PC-3 (cell line): ENCODE data around the gene ANKS1B. TPM values are rescaled to one million over a fixed set of nuclear protein-coding genes. Genes with fewer than 3 reads are reported as not detected.

Source experiments
- ATAC-seq: fragments of 200-7000 bp; cut with Tn5 transposase; 2 replicates; pipeline ENCODE4 v1.9.1; 2020; ENCODE audit warnings: mild to moderate bottlenecking, moderate library complexity
- BruUV-seq: library from RNA; stranded (reverse); fragments of 400-500 nt; replicated peaks from 2 replicates; lab custom pipeline; 2021; lab: Mats Ljungman, UMichigan
- CTCF ChIA-PET: fragments of 300-600 bp; sonication (Branson Sonifier 250); formaldehyde crosslinking; loops from one replicate; lab custom pipeline; 2022; ENCODE audit warnings: antibody characterized with exemption; lab: Charles Lee
- POLR2A ChIA-PET: fragments of 300-600 bp; sonication (Branson Sonifier 250); formaldehyde crosslinking; loops from one replicate; lab custom pipeline; 2022; ENCODE audit warnings: antibody characterized with exemption; ENCODE audit not compliant: unreplicated experiment; lab: Charles Lee
- DNase-seq: peaks from one replicate; pipeline ENCODE4 v3.0.0-alpha.2; 2015
- H2AFZ ChIP-seq: fragments of 300-600 bp; sonication (generic); 2 replicates; pipeline ENCODE4 v1.6.0; 2016; ENCODE audit warnings: antibody characterized with exemption, low read length
- H3F3A ChIP-seq: fragments of 300-600 bp; sonication (generic); one replicate; pipeline ENCODE4 v1.6.0; 2017; ENCODE audit warnings: antibody characterized with exemption, low read length, control low read depth, mild to moderate bottlenecking; ENCODE audit not compliant: unreplicated experiment
- H3K27ac ChIP-seq: fragments of 300-600 bp; sonication (generic); 2 replicates; pipeline ENCODE4 v1.5.1; 2016; ENCODE audit warnings: mild to moderate bottlenecking, low read length
- H3K27me3 ChIP-seq: fragments of 300-600 bp; sonication (generic); 2 replicates; pipeline ENCODE4 v1.6.1; 2016; ENCODE audit warnings: low read length, mixed read lengths
- H3K36me3 ChIP-seq: fragments of 300-600 bp; sonication (generic); 2 replicates; pipeline ENCODE4 v1.6.1; 2016; ENCODE audit warnings: low read depth, mixed run types, low read length, mixed read lengths
- H3K4me1 ChIP-seq: fragments of 300-600 bp; sonication (generic); 2 replicates; pipeline ENCODE4 v1.5.1; 2016; ENCODE audit warnings: low read length; ENCODE audit not compliant: insufficient read depth
- H3K4me2 ChIP-seq: fragments of 300-600 bp; sonication (generic); 2 replicates; pipeline ENCODE4 v1.6.0; 2016; ENCODE audit warnings: low read length
- H3K4me3 ChIP-seq: fragments of 300-600 bp; sonication (generic); 2 replicates; pipeline ENCODE4 v1.5.1; 2016; ENCODE audit warnings: mild to moderate bottlenecking, low read length, mixed read lengths
- H3K79me2 ChIP-seq: fragments of 300-600 bp; sonication (generic); 2 replicates; pipeline ENCODE4 v1.6.1; 2017; ENCODE audit warnings: low read length, mixed read lengths
- H3K9ac ChIP-seq: fragments of 300-600 bp; sonication (generic); 2 replicates; pipeline ENCODE4 v1.6.0; 2016; ENCODE audit warnings: mild to moderate bottlenecking, low read length
- H3K9me2 ChIP-seq: fragments of 300-600 bp; sonication (generic); replicated peaks from 2 replicates; pipeline ENCODE4 v1.6.1; 2016; ENCODE audit warnings: mixed run types, low read length, mixed read lengths
- H3K9me3 ChIP-seq: fragments of 300-600 bp; sonication (generic); 2 replicates; pipeline ENCODE4 v1.6.1; 2016; ENCODE audit warnings: low read length, mixed read lengths
- H4K20me1 ChIP-seq: fragments of 300-600 bp; sonication (generic); 2 replicates; pipeline ENCODE4 v1.6.1; 2016; ENCODE audit warnings: low read length, mixed read lengths
- CTCF ChIP-seq: fragments of 300-600 bp; sonication (generic); conservative IDR thresholded peaks from 2 replicates; pipeline ENCODE4 v1.5.1; 2017; ENCODE audit warnings: antibody characterized with exemption, low read depth, mild to moderate bottlenecking, low read length
- EZH2 ChIP-seq: fragments of 300-600 bp; sonication (generic); IDR thresholded peaks from one replicate; pipeline ENCODE4 v1.6.1; 2017; ENCODE audit warnings: antibody characterized with exemption, mild to moderate bottlenecking, low read length; ENCODE audit not compliant: unreplicated experiment
- EZH2phosphoT487 ChIP-seq: fragments of 300-600 bp; sonication (generic); IDR thresholded peaks from 2 replicates; pipeline ENCODE4 v1.6.1; 2018; ENCODE audit warnings: mild to moderate bottlenecking, antibody characterized with exemption, low read length, borderline replicate concordance
- intact Hi-C: fragments of 100-400 bp; cut with micrococcal nuclease; formaldehyde crosslinking; loops from 2 replicates; pipeline ENCODE4 v1.9.0; 2023
- total RNA-seq: library from RNA; depleted of rRNA; stranded (reverse); fragments of >200 nt; gene quantifications from 2 replicates; pipeline ENCODE4 v1.2.3, GENCODE V29; 2014

Gene ANKS1B
- total RNA-seq, 1 experiment from 2014 or later, result 0.07 TPM

GRCh38 chr12:99311373-99311772, 673.4 kb downstream of the ANKS1B start:
- no peak overlapping the region for H3K9ac ChIP-seq
- no peak overlapping the region for H3K4me3 ChIP-seq
- no peak overlapping the region for H3K4me2 ChIP-seq
- DNase-seq (no peak), ATAC-seq (no peak)
- 0 out of 2 replicates have a peak, but pooled peaks cover 5% of the 10 kb centered on the region for H3K27me3 ChIP-seq
- no peaks in the 10 kb centered on the region for H3K9me2 ChIP-seq
- H4K20me1 ChIP-seq, result no peaks in the 10 kb centered on the region
- no peak overlapping the region for H3K27ac ChIP-seq
- no peaks in the 10 kb centered on the region for H3F3A ChIP-seq
- no peaks in the 10 kb centered on the region for H3K79me2 ChIP-seq
- no TSS peak for BruUV-seq
- TF ChIP-seq CTCF (no peak), EZH2phosphoT487 (no peak), EZH2 (no peak)
- intact Hi-C loops, result no loop called here
- no peaks in the 10 kb centered on the region for H3K9me3 ChIP-seq
- no peaks in the 10 kb centered on the region for H3K4me1 ChIP-seq
- CTCF ChIA-PET, result no interaction called here
- no peak overlapping the region for H2AFZ ChIP-seq
- POLR2A ChIA-PET, result no interaction called here
- H3K36me3 ChIP-seq, result no peaks in the 10 kb centered on the region

DNA sequence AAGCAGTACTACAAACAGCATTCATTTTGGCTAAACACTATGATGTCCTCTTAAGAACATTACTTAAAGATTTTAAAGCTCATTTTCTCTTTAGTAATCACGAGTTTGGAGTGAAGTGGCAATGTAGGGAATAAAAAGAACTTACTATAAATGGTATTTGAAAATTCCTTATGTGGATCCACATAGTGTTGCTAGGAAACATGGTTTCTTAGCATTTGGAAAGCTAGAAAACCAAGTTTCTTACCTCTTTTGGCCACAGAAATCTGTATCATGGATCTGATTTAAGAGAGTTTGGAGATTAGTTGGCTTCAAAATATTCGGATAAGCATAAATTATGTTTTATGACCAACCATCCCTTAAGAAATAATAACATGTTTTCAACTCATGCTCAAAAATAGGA, 674.9 kb downstream of the ANKS1B start:
- H3K9me3 ChIP-seq, result no peaks in the 10 kb centered on the region
- 0 out of 2 replicates have a peak, but pooled peaks cover 5% of the 10 kb centered on the region for H3K27me3 ChIP-seq
- ATAC-seq (no peak), DNase-seq (no peak)
- H3K4me2 ChIP-seq, result no peak overlapping the region
- no peak for TF ChIP-seq EZH2phosphoT487
- TF ChIP-seq EZH2, result no peak
- TF ChIP-seq CTCF, result no peak
- POLR2A ChIA-PET, result no interaction called here
- H3K9me2 ChIP-seq, result no peaks in the 10 kb centered on the region
- H3K4me3 ChIP-seq, result no peak overlapping the region
- H3K27ac ChIP-seq, result no peak overlapping the region
- H3K4me1 ChIP-seq, result no peaks in the 10 kb centered on the region
- H3K36me3 ChIP-seq, result no peaks in the 10 kb centered on the region
- CTCF ChIA-PET, result interaction anchor here (0.6 kb wide), 1 partner anchor 385 kb away, joined by 8 read pairs; no protein-coding TSS in a partner anchor
- no peaks in the 10 kb centered on the region for H3F3A ChIP-seq
- BruUV-seq, result no TSS peak
- intact Hi-C loops, result no loop called here
- no peaks in the 10 kb centered on the region for H4K20me1 ChIP-seq
- no peaks in the 10 kb centered on the region for H3K79me2 ChIP-seq
- no peak overlapping the region for H3K9ac ChIP-seq
- H2AFZ ChIP-seq, result no peak overlapping the region

DNA sequence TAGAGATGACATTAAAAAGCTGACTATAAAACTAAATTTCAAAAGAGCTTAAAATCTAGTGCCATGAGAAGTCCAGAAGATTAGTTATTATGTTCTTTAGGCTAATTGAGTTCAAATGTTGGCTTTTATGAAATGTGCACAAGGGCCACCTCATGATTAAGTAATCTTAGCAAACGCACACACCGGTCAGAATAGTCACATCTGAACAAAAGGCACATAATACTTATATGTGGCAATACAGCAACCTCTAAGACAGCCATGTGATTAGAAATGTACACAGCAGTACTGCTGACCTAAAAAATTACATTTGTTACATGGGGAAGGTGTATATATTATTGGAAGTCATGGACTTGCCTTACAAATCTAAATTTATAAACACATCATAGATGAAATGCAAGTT, 681.9 kb downstream of the ANKS1B start:
- peaks cover 7% of the 10 kb centered on the region; the same call in 1 of the 2 replicates for H3K27me3 ChIP-seq
- H3K36me3 ChIP-seq, result no peaks in the 10 kb centered on the region
- POLR2A ChIA-PET, result no interaction called here
- ATAC-seq (no peak), DNase-seq (no peak)
- no peak for TF ChIP-seq EZH2
- TF ChIP-seq CTCF, result no peak
- no peak for TF ChIP-seq EZH2phosphoT487
- no TSS peak for BruUV-seq
- no peak overlapping the region for H3K9ac ChIP-seq
- H3K9me2 ChIP-seq, result no peaks in the 10 kb centered on the region
- no peaks in the 10 kb centered on the region for H3K4me1 ChIP-seq
- H3K79me2 ChIP-seq, result no peaks in the 10 kb centered on the region
- no peak overlapping the region for H3K27ac ChIP-seq
- no peak overlapping the region for H3K4me3 ChIP-seq
- no peaks in the 10 kb centered on the region for H4K20me1 ChIP-seq
- CTCF ChIA-PET, result no interaction called here
- H3K9me3 ChIP-seq, result no peaks in the 10 kb centered on the region
- H2AFZ ChIP-seq, result no peak overlapping the region
- no peak overlapping the region for H3K4me2 ChIP-seq
- H3F3A ChIP-seq, result no peaks in the 10 kb centered on the region
- intact Hi-C loops, result no loop called here
